Parathyroid adenoma (tissue), 2 donors: ENCODE data around the gene MFF.

Source experiments
- H2AFZ ChIP-seq: fragments of 300-600 bp; sonication (generic); one replicate; pipeline ENCODE4 v1.7.0; 2017; ENCODE audit warnings: antibody characterized with exemption, mild to moderate bottlenecking
- H3K27ac ChIP-seq: fragments of 300-600 bp; sonication (generic); one replicate; pipeline ENCODE4 v1.7.0; 2017
- H3K27me3 ChIP-seq: fragments of 300-600 bp; sonication (generic); one replicate; pipeline ENCODE4 v1.7.0; 2017; ENCODE audit warnings: low read length; ENCODE audit not compliant: control insufficient read depth, insufficient read depth
- H3K36me3 ChIP-seq: fragments of 300-600 bp; sonication (generic); one replicate; pipeline ENCODE4 v1.7.0; 2017; ENCODE audit warnings: low read length; ENCODE audit not compliant: control insufficient read depth, insufficient read depth
- H3K4me1 ChIP-seq: fragments of 300-600 bp; sonication (generic); one replicate; pipeline ENCODE4 v1.7.0; 2017; ENCODE audit warnings: control low read depth
- H3K4me2 ChIP-seq: fragments of 300-600 bp; sonication (generic); one replicate; pipeline ENCODE4 v1.7.0; 2017; ENCODE audit warnings: low read length
- H3K4me3 ChIP-seq: fragments of 300-600 bp; sonication (generic); one replicate; pipeline ENCODE4 v1.7.0; 2017; ENCODE audit warnings: low read depth, low read length
- H3K79me2 ChIP-seq: fragments of 300-600 bp; sonication (generic); one replicate; pipeline ENCODE4 v1.7.0; 2017; ENCODE audit warnings: control low read depth
- H3K9ac ChIP-seq: fragments of 300-600 bp; sonication (generic); one replicate; pipeline ENCODE4 v1.7.0; 2017; ENCODE audit warnings: mild to moderate bottlenecking
- H3K9me3 ChIP-seq: fragments of 300-600 bp; sonication (generic); one replicate; pipeline ENCODE4 v1.7.0; 2017; ENCODE audit warnings: low read length; ENCODE audit not compliant: control insufficient read depth
- CTCF ChIP-seq: fragments of 300-600 bp; sonication (generic); IDR thresholded peaks from one replicate; pipeline ENCODE4 v1.7.0; 2017; ENCODE audit warnings: antibody characterized with exemption, mild to moderate bottlenecking
- donor health status: primary hyperparathyroidism.

MFF gene

GRCh38 chr2:227308784-227309183, 16.3 kb upstream of the MFF start:
- H3K36me3 ChIP-seq: no peaks in the 10 kb centered on the region
- H3K27ac ChIP-seq: no peak overlapping the region
- H3K4me3 ChIP-seq: no peak overlapping the region
- H3K27me3 ChIP-seq: no peaks in the 10 kb centered on the region
- H3K9me3 ChIP-seq: no peaks in the 10 kb centered on the region
- no peak overlapping the region for H2AFZ ChIP-seq
- no peaks in the 10 kb centered on the region for H3K79me2 ChIP-seq
- TF ChIP-seq CTCF: no peak
- no peaks in the 10 kb centered on the region for H3K4me1 ChIP-seq
- no peak overlapping the region for H3K9ac ChIP-seq
- no peak overlapping the region for H3K4me2 ChIP-seq

DNA sequence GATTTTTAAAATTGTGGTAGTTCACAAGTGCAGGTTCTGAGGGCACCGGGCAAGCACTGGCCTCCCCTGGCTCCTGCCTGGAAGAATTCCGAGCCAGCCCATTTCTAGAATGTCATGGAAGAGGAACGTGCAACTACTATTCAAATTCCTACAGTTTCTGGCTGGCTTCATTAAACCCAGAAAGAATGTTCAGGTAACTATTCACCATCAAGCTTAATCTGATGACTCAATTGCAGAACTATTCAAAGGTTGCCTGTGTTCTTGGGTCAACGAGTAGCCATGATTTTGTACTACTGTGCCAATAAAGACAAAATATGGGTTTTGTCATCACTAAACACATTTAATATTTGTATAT, 14.3 kb upstream of the MFF start:
- Histone ChIP-seq H3K9ac (no peak overlapping the region), H3K36me3 (no peaks in the 10 kb centered on the region), H3K9me3 (no peaks in the 10 kb centered on the region), H2AFZ (no peak overlapping the region), H3K4me2 (no peak overlapping the region), H3K27me3 (no peaks in the 10 kb centered on the region), H3K79me2 (no peaks in the 10 kb centered on the region), H3K4me3 (no peak overlapping the region), H3K27ac (no peak overlapping the region), H3K4me1 (no peaks in the 10 kb centered on the region)
- no peak for TF ChIP-seq CTCF

GRCh38 chr2:227311861-227312506, 13.1 kb upstream of the MFF start:
- Histone ChIP-seq H3K27me3 (no peaks in the 10 kb centered on the region), H3K4me1 (no peaks in the 10 kb centered on the region), H3K9me3 (no peaks in the 10 kb centered on the region), H3K9ac (no peak overlapping the region), H3K4me2 (no peak overlapping the region), H3K79me2 (no peaks in the 10 kb centered on the region), H2AFZ (no peak overlapping the region), H3K36me3 (no peaks in the 10 kb centered on the region), H3K27ac (no peak overlapping the region), H3K4me3 (no peak overlapping the region)
- no peak for TF ChIP-seq CTCF

- no peaks in the 10 kb centered on the region for H3K36me3 ChIP-seq
- no peaks in the 10 kb centered on the region for H3K79me2 ChIP-seq
- no peaks in the 10 kb centered on the region for H3K9me3 ChIP-seq
- H3K27me3 ChIP-seq: no peaks in the 10 kb centered on the region
- no peak overlapping the region for H2AFZ ChIP-seq
- H3K9ac ChIP-seq: no peak overlapping the region
- H3K27ac ChIP-seq: no peak overlapping the region
- no peaks in the 10 kb centered on the region for H3K4me1 ChIP-seq
- no peak overlapping the region for H3K4me2 ChIP-seq
- no peak for TF ChIP-seq CTCF
- H3K4me3 ChIP-seq: no peak overlapping the region
Measured at GRCh38 chr2:227312579-227312978, 12.5 kb upstream of the MFF start.

DNA sequence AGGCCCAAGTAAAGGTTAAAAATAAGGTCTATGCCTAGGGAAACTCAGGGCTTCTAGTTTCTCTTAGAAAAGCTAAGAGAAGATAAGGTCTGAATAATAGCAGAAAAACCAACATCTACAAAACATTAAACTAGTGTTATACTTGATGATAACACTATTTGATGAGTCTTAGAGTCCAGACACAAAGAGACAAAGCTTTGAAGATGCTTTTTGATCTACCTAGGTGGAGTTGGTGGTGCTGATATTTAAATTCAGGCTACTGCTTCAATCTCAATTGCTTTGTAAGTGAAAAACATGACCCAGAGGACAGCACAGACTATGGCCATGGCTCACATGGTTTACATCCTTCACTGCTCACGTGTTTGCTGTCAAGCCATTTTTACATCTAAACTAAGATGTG, 11.7 kb upstream of the MFF start:
- no peak overlapping the region for H3K4me3 ChIP-seq
- H3K4me1 ChIP-seq: no peaks in the 10 kb centered on the region
- no peaks in the 10 kb centered on the region for H3K36me3 ChIP-seq
- TF ChIP-seq CTCF: no peak
- no peak overlapping the region for H3K9ac ChIP-seq
- no peaks in the 10 kb centered on the region for H3K9me3 ChIP-seq
- H3K4me2 ChIP-seq: no peak overlapping the region
- no peaks in the 10 kb centered on the region for H3K79me2 ChIP-seq
- H3K27ac ChIP-seq: no peak overlapping the region
- H3K27me3 ChIP-seq: no peaks in the 10 kb centered on the region
- H2AFZ ChIP-seq: no peak overlapping the region
